Measurements from ENCODE around the gene ASB2. TPM values are rescaled to one million over a fixed set of nuclear protein-coding genes. Genes with fewer than 3 reads are reported as not detected.

The ASB2 gene
- polyA plus RNA-seq, 1 donor from 2014 or later = 0.26 TPM

DNA sequence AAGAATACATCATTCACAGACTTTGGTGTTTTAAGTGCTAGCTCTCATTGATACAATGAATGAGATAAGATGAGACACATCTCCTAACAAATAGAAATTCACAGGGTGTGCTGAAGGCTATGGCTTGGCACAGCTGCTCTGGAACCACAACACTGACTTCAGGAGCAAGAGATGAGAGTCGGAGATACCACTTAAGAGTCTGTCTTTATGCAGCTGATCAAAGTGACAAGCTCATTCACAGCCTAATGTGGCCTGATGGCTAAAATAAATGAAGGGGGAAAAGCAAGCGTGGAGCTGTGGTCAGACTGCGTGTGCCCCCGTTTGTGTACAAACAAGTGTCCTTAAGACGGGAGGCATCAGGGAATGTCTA is 78.9 kb downstream of the ASB2 start:
- H4K20me1 ChIP-seq (ENCODE audit: insufficient read depth) = no peaks in the 10 kb centered on the region
- TF ChIP-seq, protein P1, sequence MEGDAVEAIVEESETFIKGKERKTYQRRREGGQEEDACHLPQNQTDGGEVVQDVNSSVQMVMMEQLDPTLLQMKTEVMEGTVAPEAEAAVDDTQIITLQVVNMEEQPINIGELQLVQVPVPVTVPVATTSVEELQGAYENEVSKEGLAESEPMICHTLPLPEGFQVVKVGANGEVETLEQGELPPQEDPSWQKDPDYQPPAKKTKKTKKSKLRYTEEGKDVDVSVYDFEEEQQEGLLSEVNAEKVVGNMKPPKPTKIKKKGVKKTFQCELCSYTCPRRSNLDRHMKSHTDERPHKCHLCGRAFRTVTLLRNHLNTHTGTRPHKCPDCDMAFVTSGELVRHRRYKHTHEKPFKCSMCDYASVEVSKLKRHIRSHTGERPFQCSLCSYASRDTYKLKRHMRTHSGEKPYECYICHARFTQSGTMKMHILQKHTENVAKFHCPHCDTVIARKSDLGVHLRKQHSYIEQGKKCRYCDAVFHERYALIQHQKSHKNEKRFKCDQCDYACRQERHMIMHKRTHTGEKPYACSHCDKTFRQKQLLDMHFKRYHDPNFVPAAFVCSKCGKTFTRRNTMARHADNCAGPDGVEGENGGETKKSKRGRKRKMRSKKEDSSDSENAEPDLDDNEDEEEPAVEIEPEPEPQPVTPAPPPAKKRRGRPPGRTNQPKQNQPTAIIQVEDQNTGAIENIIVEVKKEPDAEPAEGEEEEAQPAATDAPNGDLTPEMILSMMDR (IDR thresholded peaks at IDR 0.05; ENCODE audit: poor library complexity, severe bottlenecking) = no peak
- TF ChIP-seq EP300 (conservative IDR thresholded peaks at IDR 0.05; ENCODE audit: poor library complexity, severe bottlenecking) = no peak
- no peak for TF ChIP-seq EZH2 (IDR thresholded peaks at IDR 0.05; ENCODE audit: borderline replicate concordance, insufficient read depth, low read length, poor library complexity, severe bottlenecking)
- no peak overlapping the region for H3K4me3 ChIP-seq (ENCODE audit: low read length)
- no peaks in the 10 kb centered on the region for H3K27me3 ChIP-seq (ENCODE audit: insufficient read depth, low read depth, low read length)
- no peak overlapping the region for H3K4me2 ChIP-seq (ENCODE audit: low read length)
- H3K9ac ChIP-seq (ENCODE audit: low read length) = no peak overlapping the region
- H3K36me3 ChIP-seq (ENCODE audit: insufficient read depth, low read length) = no peaks in the 10 kb centered on the region
- H3F3A ChIP-seq (ENCODE audit: insufficient read depth, low read length, poor library complexity, severe bottlenecking) = no peaks in the 10 kb centered on the region
- no peaks in the 10 kb centered on the region for H3K79me2 ChIP-seq (replicated peaks; ENCODE audit: insufficient read depth, low read length)
- H3K9me3 ChIP-seq (ENCODE audit: low read length) = no peaks in the 10 kb centered on the region
- H2AFZ ChIP-seq (ENCODE audit: low read depth, low read length) = no peak overlapping the region
- no peak overlapping the region for H3K27ac ChIP-seq (ENCODE audit: low read length)
- no peaks in the 10 kb centered on the region for H3K9me2 ChIP-seq (ENCODE audit: insufficient read depth, low read length)

- no peaks in the 10 kb centered on the region for H4K20me1 ChIP-seq (ENCODE audit: insufficient read depth)
- no peak overlapping the region for H3K4me3 ChIP-seq (ENCODE audit: low read length)
- no peaks in the 10 kb centered on the region for H3F3A ChIP-seq (ENCODE audit: insufficient read depth, low read length, poor library complexity, severe bottlenecking)
- TF ChIP-seq TAF1 (IDR thresholded peaks at IDR 0.05; ENCODE audit: low read depth) (no peak), MXI1 (conservative IDR thresholded peaks at IDR 0.05; ENCODE audit: poor library complexity, severe bottlenecking) (no peak), POLR2AphosphoS5 (IDR thresholded peaks at IDR 0.05) (no peak), REST (IDR thresholded peaks at IDR 0.05; ENCODE audit: borderline replicate concordance) (no peak), EZH2 (IDR thresholded peaks at IDR 0.05; ENCODE audit: borderline replicate concordance, insufficient read depth, low read length, poor library complexity, severe bottlenecking) (no peak), SMC3 (conservative IDR thresholded peaks at IDR 0.05; ENCODE audit: poor library complexity) (no peak), EP300 (conservative IDR thresholded peaks at IDR 0.05; ENCODE audit: poor library complexity, severe bottlenecking) (no peak), RAD21 (conservative IDR thresholded peaks at IDR 0.05) (no peak)
- TF ChIP-seq, protein P1 (IDR thresholded peaks at IDR 0.05; ENCODE audit: poor library complexity, severe bottlenecking) = no peak
- H3K27me3 ChIP-seq (ENCODE audit: insufficient read depth, low read depth, low read length) = no peaks in the 10 kb centered on the region
- no peaks in the 10 kb centered on the region for H3K79me2 ChIP-seq (replicated peaks; ENCODE audit: insufficient read depth, low read length)
- H3K9ac ChIP-seq (ENCODE audit: low read length) = no peak overlapping the region
- H3K4me2 ChIP-seq (ENCODE audit: low read length) = no peak overlapping the region
- no peak overlapping the region for H2AFZ ChIP-seq (ENCODE audit: low read depth, low read length)
- no peak overlapping the region for H3K27ac ChIP-seq (ENCODE audit: low read length)
- H3K9me3 ChIP-seq (ENCODE audit: low read length) = no peaks in the 10 kb centered on the region
- H3K9me2 ChIP-seq (ENCODE audit: insufficient read depth, low read length) = no peaks in the 10 kb centered on the region
- H3K36me3 ChIP-seq (ENCODE audit: insufficient read depth, low read length) = no peaks in the 10 kb centered on the region
Measured at GRCh38 chr14:93895023-93895604, 81.3 kb downstream of the ASB2 start.
